ENCODE measurements around the gene TMEM150C.

GRCh38 chr4:82491251-82491960 lies 70.4 kb downstream of the TMEM150C start:
- TF ChIP-seq CTCF (IDR thresholded peaks at IDR 0.05; ENCODE audit: insufficient read depth, low read length, poor library complexity, severe bottlenecking): no peak
- TF ChIP-seq EZH2phosphoT487 (conservative IDR thresholded peaks at IDR 0.05; ENCODE audit: low read length): no peak

All from SU-DHL-6 (cell line).